Measurements from ENCODE around the gene PRSS56. TPM values are rescaled to one million over a fixed set of nuclear protein-coding genes. Genes with fewer than 3 reads are reported as not detected.

Gene PRSS56
- total RNA-seq, 1 experiment from 2014 or later = not detected

- TF ChIP-seq CTCF (IDR thresholded peaks at IDR 0.05; ENCODE audit: insufficient read depth in 1 of 2, low read depth in 1 of 2, low read length in 1 of 2, severe bottlenecking in 1 of 2, unreplicated experiment in 1 of 2) = no peak
- intact Hi-C loops (cut with micrococcal nuclease; ENCODE audit: unreplicated experiment) = no loop called here
- no peaks in the 10 kb centered on the region for H3K9me3 Mint-ChIP-seq (ENCODE audit: unreplicated experiment)
- POLR2A ChIA-PET = no interaction called here
- H3K27me3 Mint-ChIP-seq (ENCODE audit: insufficient read depth, unreplicated experiment) = no peaks in the 10 kb centered on the region
- no peaks in the 10 kb centered on the region for H3K4me1 ChIP-seq
- CTCF ChIA-PET = interaction anchor here (0.6 kb wide), 1 partner anchor 10 kb away, joined by 3 read pairs; no protein-coding TSS in a partner anchor
- no peak overlapping the region for H3K4me3 Mint-ChIP-seq (ENCODE audit: unreplicated experiment)
- no peak for DNase-seq
- H3K36me3 ChIP-seq (ENCODE audit: control insufficient read depth, insufficient read depth, low read length) = no peaks in the 10 kb centered on the region
- no peaks in the 10 kb centered on the region for H3K36me3 Mint-ChIP-seq (ENCODE audit: insufficient read depth, unreplicated experiment)
- no peaks in the 10 kb centered on the region for H3K27me3 ChIP-seq (replicated peaks; ENCODE audit: control insufficient read depth, insufficient read depth, low read length)
- no peak overlapping the region for H3K4me3 ChIP-seq (ENCODE audit: low read depth, low read length)
- no peaks in the 10 kb centered on the region for H3K4me1 Mint-ChIP-seq (ENCODE audit: low read depth, unreplicated experiment)
- no peak overlapping the region for H3K27ac Mint-ChIP-seq (ENCODE audit: unreplicated experiment)
- H3K9me3 ChIP-seq = no peaks in the 10 kb centered on the region
- no TSS peak for BruUV-seq (replicated peaks)
Measured at GRCh38 chr2:232533944-232534710, 13.9 kb downstream of the PRSS56 start.

- no peaks in the 10 kb centered on the region for H3K9me3 ChIP-seq
- no peak for TF ChIP-seq CTCF (IDR thresholded peaks at IDR 0.05; ENCODE audit: insufficient read depth in 1 of 2, low read depth in 1 of 2, low read length in 1 of 2, severe bottlenecking in 1 of 2, unreplicated experiment in 1 of 2)
- no peak for DNase-seq
- no peaks in the 10 kb centered on the region for H3K27me3 ChIP-seq (replicated peaks; ENCODE audit: control insufficient read depth, insufficient read depth, low read length)
- H3K27ac Mint-ChIP-seq (ENCODE audit: unreplicated experiment) = no peak overlapping the region
- no peaks in the 10 kb centered on the region for H3K27me3 Mint-ChIP-seq (ENCODE audit: insufficient read depth, unreplicated experiment)
- no peaks in the 10 kb centered on the region for H3K4me1 Mint-ChIP-seq (ENCODE audit: low read depth, unreplicated experiment)
- intact Hi-C loops (cut with micrococcal nuclease; ENCODE audit: unreplicated experiment) = no loop called here
- H3K4me3 Mint-ChIP-seq (ENCODE audit: unreplicated experiment) = no peak overlapping the region
- no peaks in the 10 kb centered on the region for H3K36me3 Mint-ChIP-seq (ENCODE audit: insufficient read depth, unreplicated experiment)
- BruUV-seq (replicated peaks) = no TSS peak
- POLR2A ChIA-PET = no interaction called here
- H3K36me3 ChIP-seq (ENCODE audit: control insufficient read depth, insufficient read depth, low read length) = no peaks in the 10 kb centered on the region
- H3K4me1 ChIP-seq = no peaks in the 10 kb centered on the region
- CTCF ChIA-PET = no interaction called here
- no peak overlapping the region for H3K4me3 ChIP-seq (ENCODE audit: low read depth, low read length)
- H3K9me3 Mint-ChIP-seq (ENCODE audit: unreplicated experiment) = no peaks in the 10 kb centered on the region
Measured at GRCh38 chr2:232534940-232535651, 14.9 kb downstream of the PRSS56 start.

- Mint-ChIP-seq H3K27me3 (ENCODE audit: insufficient read depth, unreplicated experiment) (no peaks in the 10 kb centered on the region), H3K36me3 (ENCODE audit: insufficient read depth, unreplicated experiment) (no peaks in the 10 kb centered on the region), H3K4me3 (ENCODE audit: unreplicated experiment) (no peak overlapping the region), H3K9me3 (ENCODE audit: unreplicated experiment) (no peaks in the 10 kb centered on the region), H3K4me1 (ENCODE audit: low read depth, unreplicated experiment) (no peaks in the 10 kb centered on the region), H3K27ac (ENCODE audit: unreplicated experiment) (no peak overlapping the region)
- H3K4me3 ChIP-seq (ENCODE audit: low read depth, low read length) = no peak overlapping the region
- intact Hi-C loops (cut with micrococcal nuclease; ENCODE audit: unreplicated experiment) = no loop called here
- no peak for TF ChIP-seq CTCF (IDR thresholded peaks at IDR 0.05; ENCODE audit: insufficient read depth in 1 of 2, low read depth in 1 of 2, low read length in 1 of 2, severe bottlenecking in 1 of 2, unreplicated experiment in 1 of 2)
- no peak for DNase-seq
- no peaks in the 10 kb centered on the region for H3K36me3 ChIP-seq (ENCODE audit: control insufficient read depth, insufficient read depth, low read length)
- no peaks in the 10 kb centered on the region for H3K4me1 ChIP-seq
- POLR2A ChIA-PET = no interaction called here
- no TSS peak for BruUV-seq (replicated peaks)
- H3K9me3 ChIP-seq = no peaks in the 10 kb centered on the region
- H3K27me3 ChIP-seq (replicated peaks; ENCODE audit: control insufficient read depth, insufficient read depth, low read length) = no peaks in the 10 kb centered on the region
- CTCF ChIA-PET = no interaction called here
Measured at GRCh38 chr2:232535761-232536530, 15.8 kb downstream of the PRSS56 start.

All from Caco-2 (cell line).